CD4-positive, alpha-beta T cell treated with Interleukin-4 for 1 hour (primary cell): ENCODE results near the gene CASS4.
"Not testable (repeated sequence)": the region's sequence is repeated elsewhere in the genome, so short reads cannot be mapped to it uniquely, and the experiment has no call there.

Experiments used
- DNase-seq, 2 donors: peaks; one replicate each; pipeline ENCODE4 v3.0.0-alpha.2; 2020 to 2022

Gene CASS4, protein sequence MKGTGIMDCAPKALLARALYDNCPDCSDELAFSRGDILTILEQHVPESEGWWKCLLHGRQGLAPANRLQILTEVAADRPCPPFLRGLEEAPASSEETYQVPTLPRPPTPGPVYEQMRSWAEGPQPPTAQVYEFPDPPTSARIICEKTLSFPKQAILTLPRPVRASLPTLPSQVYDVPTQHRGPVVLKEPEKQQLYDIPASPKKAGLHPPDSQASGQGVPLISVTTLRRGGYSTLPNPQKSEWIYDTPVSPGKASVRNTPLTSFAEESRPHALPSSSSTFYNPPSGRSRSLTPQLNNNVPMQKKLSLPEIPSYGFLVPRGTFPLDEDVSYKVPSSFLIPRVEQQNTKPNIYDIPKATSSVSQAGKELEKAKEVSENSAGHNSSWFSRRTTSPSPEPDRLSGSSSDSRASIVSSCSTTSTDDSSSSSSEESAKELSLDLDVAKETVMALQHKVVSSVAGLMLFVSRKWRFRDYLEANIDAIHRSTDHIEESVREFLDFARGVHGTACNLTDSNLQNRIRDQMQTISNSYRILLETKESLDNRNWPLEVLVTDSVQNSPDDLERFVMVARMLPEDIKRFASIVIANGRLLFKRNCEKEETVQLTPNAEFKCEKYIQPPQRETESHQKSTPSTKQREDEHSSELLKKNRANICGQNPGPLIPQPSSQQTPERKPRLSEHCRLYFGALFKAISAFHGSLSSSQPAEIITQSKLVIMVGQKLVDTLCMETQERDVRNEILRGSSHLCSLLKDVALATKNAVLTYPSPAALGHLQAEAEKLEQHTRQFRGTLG

DNA sequence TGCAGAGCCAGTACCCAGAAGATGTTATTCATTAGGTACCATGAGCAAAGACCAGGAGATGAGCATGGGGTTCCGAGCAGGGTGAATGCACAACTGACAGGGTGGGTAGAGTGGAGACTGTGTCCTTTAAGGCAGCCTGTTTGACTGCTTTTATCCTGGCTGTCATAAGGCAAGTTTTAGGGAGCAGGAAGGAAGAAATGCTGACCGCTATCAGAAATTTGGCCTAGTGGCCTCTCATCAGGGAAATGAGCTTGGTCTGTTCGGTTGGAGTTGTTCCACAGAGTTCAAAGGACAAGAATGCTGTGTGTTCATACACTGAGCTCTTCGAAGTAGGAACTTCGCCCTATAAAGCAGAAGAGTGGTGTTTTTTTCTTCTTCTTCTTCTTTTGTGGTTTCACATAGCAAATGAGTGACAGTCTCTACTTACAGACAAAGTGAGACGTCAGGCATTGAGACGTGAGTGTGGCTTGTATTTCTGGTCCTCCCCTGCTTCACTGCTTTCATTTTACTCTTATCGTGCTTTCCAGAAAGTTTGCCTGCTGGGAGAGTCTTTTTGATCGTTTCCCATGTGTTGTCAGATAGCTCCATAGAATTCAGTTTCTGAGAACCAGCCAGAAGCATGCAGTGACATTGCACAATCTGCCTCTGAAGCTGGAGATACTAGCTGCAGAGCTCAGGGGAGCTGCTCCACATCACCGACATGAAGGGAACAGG lies at the start of gene CASS4:
CASS4 (plus strand) TSS at position 502 of the 714 bp plus-strand sequence; CDS start at position 701, 199 bp downstream.
- DNase-seq = peak; percentile 49 to 73

DNA sequence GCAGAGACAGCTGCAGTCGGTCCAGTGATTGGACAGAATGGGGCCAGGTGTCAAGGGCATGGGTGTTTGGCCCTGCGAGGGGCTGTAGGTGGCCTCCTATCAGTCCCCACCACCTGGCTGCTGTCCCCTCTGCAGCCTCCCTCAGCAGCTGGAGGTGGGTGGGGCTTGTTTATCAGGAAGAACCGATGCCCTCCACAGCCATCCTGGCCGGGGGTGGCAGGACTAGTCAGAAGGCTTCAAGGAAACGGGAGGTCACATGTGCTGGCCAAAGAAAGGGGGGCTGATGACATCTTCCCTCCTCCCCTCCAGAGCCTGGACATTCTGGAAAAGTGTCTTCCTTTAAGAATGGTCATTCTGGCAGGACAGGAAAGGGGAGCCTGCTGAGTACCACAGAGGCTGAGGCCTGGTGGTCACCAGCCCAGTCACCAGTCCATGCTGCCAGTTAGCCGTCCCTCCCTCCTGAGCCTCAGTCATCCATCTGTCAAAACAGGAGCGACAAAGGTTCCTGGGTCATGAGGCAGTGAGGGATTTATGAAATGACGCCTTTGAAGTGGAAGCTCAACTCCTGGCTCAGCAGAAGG lies 49.1 kb upstream of the CASS4 start:
- no peak for DNase-seq

DNA sequence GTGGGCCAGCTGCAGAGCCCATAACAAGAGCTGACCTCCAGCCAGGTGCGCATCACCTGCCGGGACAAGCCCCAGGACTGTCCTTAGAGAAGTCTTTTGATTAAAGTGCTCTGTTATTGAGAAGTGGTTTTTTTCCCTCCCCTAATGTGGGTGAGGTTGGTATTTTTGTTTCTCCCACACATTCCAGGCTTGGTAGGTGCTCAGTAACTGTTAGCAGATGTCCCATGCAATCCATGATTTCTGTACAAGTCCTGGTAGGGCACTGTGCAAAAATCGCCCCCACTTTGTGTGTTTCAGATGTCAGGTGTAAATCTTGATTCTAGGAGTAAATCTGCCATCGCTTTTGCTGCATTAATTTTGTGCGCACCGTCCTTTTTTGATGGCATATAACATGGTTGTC lies 48.6 kb upstream of the CASS4 start:
- DNase-seq = no peak

DNA sequence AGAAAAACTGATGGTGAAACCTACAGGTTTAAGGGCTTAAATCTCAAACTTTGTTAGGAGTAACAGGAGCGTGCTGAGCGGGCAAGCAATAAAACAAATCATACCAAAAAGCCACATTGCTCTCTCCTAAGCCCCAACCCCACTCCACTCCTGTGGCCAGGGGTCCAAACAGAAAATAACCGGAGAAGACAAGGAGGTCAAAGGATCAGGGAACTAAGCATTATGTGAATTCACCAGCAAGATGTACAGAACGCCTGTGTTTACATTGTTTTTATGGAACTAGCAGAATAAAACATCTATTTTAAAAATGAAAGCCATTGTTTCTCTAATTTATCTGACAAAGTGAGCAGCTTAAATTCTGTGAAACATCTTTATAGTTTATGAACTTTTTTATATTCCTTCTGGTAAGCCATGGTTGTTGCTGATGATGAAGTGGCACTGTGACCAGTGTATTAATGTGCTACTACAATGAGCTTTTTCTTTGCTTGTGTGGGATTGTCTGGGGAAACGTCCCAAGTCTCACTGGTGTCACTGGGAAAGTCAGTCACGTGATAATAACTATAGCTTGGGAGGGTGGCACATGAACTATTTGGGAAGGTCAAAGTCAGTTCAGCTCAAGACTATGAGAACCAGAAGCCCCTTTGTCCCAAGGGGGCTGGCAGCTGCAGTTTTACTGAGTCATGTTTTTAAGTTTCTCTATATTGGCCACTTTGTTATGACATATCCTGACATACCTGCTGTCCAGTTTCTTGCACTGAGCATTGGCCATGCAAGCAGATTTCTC lies 43.5 kb upstream of the CASS4 start:
- DNase-seq = no peak

DNA sequence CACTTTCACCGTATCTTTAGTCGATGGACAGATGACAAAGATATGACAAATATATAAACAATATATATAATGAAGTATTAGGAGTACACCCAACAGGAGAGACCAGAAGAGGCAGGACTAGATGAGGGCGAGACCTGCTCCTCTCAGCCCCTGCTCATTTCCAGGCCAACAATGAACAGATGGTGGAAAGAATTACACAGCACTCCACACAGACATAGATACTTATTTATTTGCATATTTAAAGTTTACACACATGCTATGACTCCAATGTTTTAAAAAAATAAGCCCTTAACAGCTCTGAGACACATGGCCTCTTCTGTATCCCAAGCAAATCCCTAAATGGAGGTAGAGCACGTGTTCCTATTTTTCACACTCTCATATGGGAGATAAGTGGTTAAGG lies 42.9 kb upstream of the CASS4 start:
- no peak for DNase-seq

DNA sequence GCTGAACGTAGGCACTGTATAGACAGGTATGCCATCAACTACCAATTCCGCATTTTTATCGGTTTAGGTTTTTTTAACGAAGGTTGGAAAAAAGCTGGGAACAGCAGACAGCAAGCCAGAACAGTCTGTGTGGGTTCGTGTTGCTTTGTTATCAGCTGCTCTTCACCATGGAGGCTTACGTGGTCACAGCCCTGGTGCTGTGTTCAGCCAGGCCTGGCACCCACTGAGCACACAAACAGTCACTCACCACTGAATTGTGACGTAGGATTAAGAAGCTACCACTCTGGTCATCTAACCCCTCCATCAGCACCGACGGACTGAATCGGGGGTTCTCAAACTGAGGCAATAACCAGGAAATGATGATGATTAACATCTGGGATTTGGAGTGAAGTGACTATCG lies 40.1 kb upstream of the CASS4 start:
- DNase-seq = no peak

DNA sequence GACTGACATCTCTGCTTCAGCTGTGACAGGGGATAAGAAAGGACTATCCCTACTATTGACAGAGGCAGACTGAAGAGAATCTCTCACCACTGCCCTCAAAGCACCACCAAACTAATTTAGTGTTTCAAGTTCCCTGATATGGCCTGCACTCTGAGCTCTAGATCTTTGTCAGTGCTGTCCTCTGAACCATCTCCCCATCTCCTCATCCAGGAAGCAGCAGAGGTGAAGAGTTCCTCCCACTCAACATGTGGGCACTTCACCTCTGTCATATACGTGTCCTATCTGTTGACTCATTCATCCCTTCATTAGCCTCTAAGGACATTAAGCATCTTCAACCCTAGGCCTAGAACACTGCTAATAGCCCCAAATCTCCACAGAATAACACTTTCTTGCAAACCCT lies 39.2 kb upstream of the CASS4 start:
- no peak for DNase-seq

DNA sequence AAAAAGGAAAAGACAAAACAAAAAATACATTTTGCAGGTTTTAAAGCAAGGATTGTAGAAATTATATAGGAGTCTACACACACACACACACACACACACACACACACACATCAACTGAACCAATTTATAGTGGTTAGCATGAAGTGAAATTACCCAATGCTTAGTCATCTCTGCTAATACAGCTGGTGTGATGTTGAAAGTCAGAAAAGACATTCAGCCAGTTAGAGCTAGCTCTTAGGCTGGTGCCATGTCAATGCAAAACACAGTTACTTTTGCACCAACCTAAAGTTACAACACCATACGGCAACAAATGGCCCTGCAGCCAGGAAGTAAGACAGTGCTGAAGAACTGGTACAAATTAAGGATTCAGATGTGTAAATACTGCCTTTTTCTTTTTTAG lies 38.1 kb upstream of the CASS4 start:
- peak; percentile 25 to 42 for DNase-seq

DNA sequence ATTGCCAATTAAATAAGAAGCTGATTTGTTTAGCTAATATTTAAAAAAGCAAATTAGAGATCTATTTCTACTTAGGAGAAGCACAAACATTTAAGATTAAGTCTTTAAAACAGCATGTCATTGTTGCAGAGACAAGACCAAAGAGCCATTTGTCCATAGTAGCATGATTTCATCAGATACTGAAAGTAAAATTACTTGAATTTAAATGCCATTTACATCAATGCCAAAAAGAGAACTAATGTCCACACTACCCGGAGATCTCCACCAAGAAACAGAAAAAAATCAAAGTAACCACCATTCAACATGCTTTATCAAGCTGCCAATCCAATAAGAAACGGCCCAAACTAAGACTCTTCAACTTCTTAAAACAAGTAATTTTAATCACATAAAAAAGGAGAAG lies 35.7 kb upstream of the CASS4 start:
- DNase-seq = no peak

DNA sequence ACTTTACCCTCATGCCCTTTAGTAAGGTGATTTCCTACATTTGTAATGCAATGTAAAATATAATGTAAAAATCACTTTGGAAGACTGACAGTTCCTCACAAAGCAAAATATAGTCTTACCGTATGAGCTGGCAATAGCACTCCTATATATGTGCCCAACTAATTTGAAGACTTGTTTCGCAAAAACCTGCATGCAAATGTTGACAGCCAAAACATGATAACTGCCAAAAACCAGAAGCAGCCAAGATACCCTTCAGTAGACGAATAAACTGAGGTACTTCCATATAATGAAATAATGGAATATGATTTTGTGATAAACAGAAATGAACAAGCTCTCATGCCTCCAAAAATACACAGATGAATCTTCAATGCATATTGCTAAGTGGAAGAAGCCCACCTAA lies 33.7 kb upstream of the CASS4 start:
- DNase-seq = no peak

DNA sequence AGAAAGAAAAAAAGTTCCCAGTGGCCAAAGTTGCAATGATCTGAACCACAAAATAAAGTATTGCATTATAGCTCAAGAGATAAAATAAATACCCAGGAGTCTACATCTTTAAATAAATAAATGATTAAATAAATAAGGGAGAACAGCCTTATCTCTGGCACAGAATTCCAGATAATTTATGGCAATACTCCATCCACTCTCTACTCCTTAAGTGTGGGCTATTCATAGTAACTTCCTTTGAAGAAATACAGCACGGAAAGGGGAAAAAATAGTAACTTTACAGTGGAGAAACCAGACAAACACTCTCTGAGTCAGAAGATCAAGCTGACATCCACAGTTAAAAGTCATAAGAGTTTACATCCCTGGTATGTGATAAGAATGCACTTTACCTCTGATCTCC lies 31.7 kb upstream of the CASS4 start:
- DNase-seq = no peak

DNA sequence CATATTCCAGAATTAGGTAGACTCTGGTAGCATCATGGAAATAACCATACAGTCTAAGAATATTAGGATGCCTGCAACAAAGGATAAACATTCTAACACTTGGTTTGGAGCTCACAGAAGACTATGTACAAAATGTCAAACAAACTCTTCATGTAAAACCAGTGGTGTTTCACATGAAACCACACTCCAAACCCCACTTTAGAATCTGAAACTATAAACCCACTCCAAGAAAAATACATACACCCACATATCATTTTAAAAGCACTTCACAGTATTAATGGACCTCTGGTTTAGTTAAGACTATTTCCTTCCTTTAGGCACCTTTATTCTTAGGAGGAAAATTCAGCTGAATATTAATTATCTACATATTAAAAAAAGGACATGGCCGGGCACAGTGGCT lies 30.6 kb upstream of the CASS4 start:
- no peak for DNase-seq

DNA sequence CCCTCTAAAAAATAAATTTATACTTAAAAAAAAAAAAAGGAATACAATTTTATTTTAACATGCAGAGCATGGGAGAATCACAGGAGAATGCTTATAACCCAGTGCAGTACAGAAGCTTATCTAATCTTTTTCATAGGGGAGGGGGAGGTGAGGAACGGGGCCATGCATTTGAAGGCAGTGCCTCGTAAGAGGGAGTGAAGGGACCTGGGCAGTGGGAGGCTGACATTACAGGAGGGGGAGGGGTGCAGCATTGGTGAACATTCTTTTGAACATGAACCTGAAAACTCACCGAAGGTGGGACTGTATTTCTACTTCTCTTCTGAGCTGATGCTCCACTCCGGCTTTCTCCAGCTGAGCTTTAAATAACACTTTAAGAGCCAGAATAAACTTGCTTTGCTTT lies 29.4 kb upstream of the CASS4 start:
- DNase-seq = no peak

DNA sequence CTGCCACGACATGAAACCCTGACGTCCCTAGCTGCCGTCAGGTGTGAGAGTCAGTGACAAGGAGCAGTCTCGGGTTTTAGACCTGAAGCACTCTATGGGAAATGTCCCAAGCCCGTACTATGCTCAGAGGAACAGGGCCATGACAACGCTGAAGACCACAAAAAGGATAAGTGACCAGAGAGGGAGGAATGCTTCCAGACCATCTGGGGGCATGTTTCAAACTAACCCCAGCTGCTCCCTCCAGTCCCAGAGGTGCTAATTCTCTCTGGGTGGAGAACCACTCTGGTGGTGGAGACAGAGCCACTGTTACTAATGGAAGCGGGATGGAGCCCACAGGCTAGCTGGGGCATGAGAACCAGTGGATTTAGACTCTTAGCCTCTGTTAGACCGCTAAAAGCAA lies 28.7 kb upstream of the CASS4 start:
- DNase-seq = no peak

DNA sequence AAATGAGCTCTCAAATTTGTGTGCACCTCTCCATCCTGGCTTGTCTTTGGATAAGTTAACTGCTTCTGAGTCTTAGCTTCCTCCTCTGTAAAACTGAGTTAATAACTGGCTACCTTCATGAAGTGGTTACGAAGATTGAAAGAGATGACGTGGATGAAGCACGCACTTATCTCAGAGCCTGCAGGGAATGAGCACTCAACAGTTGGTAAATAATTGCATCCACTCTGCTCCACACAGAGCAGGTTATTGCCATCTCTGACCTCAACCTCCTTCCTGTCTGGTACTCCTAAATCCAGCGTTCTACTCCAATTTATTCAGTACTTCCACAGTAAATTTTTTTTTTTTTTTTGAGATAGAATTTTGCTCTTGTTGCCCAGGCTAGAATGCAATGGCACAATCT lies 26.9 kb upstream of the CASS4 start:
- DNase-seq = no peak

DNA sequence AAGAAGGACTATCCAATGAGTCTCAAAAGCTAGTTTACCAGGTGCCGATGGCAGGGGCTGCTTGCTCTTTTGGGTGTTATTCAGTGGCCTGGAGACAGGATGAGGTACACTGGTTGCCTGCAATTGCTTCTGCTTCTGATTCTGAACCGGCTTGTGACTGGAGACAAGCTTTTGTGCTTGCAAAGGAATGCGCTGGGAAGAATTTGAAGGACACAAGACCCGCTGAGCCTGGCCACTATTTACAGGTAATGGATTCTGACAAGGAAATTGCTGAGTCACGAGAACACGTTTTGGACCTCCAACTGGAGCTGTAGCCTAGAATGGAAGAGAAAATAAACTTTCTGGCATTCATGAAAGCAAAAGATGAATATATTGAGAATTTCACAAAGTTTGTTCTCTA lies 25.8 kb upstream of the CASS4 start:
- DNase-seq = no peak

DNA sequence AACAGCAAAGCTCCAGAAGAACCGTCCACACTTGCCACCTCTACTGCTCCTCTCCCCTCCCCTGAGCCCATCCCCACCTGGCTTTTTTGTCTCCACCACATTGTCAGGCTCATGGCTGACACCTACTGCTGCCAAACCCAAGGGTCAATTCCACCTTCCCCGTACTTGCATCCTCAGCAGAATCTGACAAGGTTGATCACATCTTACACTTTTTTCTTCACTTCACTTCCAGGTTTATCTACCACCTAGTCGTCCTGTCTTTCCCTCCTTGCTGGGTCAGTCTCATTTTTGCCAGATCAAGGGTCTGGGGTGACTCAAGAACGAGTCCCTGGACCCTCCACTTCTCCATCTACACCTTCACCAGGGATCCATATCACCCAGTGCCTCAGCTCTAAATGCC lies 23.2 kb upstream of the CASS4 start:
- no peak for DNase-seq

DNA sequence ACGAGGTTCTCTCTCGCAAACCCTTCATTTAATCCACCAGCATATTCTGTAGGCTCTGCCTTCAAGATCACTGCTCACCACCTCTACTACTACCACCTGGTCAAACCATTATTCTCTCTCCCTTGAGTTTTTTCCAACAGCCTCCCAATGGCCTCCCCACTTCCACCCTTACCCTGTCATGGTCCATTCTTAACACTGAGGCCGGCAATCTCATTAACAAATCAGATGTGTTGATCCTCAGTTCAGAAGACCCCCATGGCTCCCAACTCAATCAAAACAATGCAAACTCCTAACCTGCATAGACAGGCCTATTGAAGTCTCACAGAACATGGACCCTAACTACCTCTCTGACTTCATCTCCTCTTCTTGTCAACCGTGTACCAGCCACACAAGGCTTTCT lies 22.3 kb upstream of the CASS4 start:
- no peak for DNase-seq

DNA sequence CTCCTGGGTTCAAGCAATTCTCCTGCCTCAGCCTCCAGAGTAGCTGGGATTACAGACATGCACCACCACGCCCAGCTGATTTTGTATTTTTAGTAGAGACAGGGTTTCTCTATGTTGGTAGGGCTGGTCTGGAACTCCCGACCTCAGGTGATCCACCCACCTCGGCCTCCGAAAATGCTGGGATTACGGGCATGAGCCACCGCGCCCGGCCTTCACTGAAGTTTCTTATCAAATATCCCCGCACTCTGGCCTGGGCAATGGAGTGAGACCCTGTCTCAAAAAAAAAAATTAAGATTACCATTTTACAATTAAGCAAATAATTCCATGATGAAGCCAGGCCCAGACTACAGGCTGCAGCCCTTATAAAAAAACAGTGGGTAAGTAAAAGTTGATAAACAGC lies 21.7 kb upstream of the CASS4 start:
- not testable (repeated sequence) for DNase-seq

DNA sequence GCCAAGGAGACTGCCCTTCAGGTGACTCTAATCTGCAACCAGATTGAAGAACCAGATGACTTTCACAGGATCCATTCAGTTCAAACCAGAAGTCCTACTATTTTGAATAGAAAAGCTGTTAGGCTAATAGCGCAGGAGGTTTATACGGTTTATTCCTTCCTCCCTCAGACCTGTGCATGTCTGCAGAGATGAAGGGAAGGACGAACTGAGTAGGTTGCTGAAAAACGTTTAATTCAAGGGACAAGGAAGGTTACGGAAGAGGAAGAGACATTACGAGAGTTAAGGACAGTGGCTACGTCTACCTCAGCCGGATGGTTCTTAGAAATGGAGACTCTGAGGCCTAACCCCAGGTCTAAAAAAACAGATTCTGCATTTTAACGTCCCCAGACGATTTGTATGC lies 21.0 kb upstream of the CASS4 start:
- no peak for DNase-seq

DNA sequence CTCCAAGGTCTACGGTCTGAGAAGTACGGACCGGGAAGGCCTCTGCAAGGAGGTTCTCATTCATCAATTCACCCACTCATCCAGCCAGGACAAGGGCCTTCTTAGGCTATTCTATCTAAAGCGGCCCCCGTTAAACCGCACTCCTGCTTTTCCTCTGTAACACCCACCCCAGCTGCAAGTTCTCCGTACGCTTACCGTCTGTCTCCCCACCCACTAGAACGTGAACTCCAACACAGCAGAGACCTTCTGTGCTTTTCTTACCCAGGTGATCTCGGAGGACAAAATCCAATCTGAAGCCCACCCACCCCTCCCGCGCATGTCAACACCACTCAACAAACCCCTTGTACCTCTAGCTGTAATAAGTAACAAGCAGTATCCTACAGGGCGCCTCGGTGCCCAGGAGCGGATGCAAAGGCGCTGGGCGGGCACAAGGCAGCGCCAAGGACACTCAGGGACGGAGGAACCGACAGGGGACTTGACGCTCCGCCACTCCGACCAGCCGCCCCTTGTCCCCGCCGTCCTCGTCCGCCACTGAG lies 20.4 kb upstream of the CASS4 start:
- no peak for DNase-seq
